Panc1 (cell line): Measurements from ENCODE around the gene MAP6.

Experiments
- POLR2AphosphoS5 ChIP-seq: IDR thresholded peaks from 2 replicates; pipeline ENCODE4 v1.6.1; 2012; ENCODE audit warnings: mild to moderate bottlenecking, low read depth, low read length, moderate library complexity
- SIN3A ChIP-seq: IDR thresholded peaks from 2 replicates; pipeline ENCODE4 v1.6.1; 2012; ENCODE audit warnings: low read depth, mild to moderate bottlenecking, low read length, moderate library complexity, borderline replicate concordance; ENCODE audit not compliant: insufficient read depth
- TF ChIP-seq, protein P1 (sequence below): fragments of 450-650 bp; IDR thresholded peaks from 2 replicates; pipeline ENCODE4 v1.5.1; 2017; ENCODE audit warnings: mild to moderate bottlenecking

- TF ChIP-seq, protein P1, sequence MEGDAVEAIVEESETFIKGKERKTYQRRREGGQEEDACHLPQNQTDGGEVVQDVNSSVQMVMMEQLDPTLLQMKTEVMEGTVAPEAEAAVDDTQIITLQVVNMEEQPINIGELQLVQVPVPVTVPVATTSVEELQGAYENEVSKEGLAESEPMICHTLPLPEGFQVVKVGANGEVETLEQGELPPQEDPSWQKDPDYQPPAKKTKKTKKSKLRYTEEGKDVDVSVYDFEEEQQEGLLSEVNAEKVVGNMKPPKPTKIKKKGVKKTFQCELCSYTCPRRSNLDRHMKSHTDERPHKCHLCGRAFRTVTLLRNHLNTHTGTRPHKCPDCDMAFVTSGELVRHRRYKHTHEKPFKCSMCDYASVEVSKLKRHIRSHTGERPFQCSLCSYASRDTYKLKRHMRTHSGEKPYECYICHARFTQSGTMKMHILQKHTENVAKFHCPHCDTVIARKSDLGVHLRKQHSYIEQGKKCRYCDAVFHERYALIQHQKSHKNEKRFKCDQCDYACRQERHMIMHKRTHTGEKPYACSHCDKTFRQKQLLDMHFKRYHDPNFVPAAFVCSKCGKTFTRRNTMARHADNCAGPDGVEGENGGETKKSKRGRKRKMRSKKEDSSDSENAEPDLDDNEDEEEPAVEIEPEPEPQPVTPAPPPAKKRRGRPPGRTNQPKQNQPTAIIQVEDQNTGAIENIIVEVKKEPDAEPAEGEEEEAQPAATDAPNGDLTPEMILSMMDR: no peak
- no peak for TF ChIP-seq POLR2AphosphoS5
- no peak for TF ChIP-seq SIN3A
Observed at GRCh38 chr11:75585293-75585670, 83.6 kb downstream of the MAP6 start.
